SU-DHL-6 (cell line): Measurements from ENCODE around the gene FTCDNL1.

Source experiments
- EZH2phosphoT487 ChIP-seq: fragments of 200-600 bp; sonication (generic), shearing (Covaris generic); conservative IDR thresholded peaks from 2 replicates; pipeline ENCODE4 v1.6.1; 2018; ENCODE audit warnings: mild to moderate bottlenecking, antibody characterized with exemption, low read length, moderate library complexity, mixed read lengths
- TF ChIP-seq, protein P1 (sequence below): fragments of 200-600 bp; sonication (generic); IDR thresholded peaks from one replicate; pipeline ENCODE4 v1.5.1; 2017; ENCODE audit warnings: antibody characterized with exemption, mild to moderate bottlenecking, low read length, moderate library complexity; ENCODE audit not compliant: insufficient read depth, poor library complexity, severe bottlenecking

DNA sequence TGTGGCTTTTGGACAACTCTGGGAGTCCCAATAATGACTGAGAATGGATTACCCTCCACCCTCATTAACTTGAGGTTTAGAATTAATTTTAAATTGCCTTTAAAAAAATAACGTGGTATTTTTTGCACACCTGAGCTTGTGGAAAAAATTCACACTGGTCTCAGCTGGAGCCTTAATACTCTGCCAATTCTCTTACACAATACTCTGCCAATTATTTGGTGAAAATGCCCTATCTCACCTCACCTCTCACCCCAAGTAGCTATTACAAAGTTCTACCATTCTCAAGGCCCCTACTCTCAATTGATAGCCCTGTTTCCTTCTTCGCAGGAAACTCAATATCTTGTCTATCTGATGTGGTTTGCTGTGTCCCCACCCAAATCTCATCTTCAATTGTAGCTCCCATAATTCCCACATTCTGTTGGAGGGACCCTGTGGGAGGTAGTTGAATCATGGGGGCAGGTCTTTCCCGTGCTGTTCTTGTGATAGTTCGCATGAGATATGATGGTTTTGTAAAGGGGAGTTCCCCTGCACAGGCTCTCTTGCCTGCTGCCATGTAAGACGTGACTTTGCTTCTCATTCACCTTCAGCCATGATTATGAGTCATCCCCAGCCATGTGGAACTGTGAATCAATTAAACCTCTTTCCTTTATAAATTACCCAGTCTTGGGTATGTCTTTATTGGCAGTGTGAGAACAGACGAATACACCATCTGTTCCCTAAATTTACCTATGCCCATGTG is 32.7 kb upstream of the FTCDNL1 start:
- TF ChIP-seq, protein P1, sequence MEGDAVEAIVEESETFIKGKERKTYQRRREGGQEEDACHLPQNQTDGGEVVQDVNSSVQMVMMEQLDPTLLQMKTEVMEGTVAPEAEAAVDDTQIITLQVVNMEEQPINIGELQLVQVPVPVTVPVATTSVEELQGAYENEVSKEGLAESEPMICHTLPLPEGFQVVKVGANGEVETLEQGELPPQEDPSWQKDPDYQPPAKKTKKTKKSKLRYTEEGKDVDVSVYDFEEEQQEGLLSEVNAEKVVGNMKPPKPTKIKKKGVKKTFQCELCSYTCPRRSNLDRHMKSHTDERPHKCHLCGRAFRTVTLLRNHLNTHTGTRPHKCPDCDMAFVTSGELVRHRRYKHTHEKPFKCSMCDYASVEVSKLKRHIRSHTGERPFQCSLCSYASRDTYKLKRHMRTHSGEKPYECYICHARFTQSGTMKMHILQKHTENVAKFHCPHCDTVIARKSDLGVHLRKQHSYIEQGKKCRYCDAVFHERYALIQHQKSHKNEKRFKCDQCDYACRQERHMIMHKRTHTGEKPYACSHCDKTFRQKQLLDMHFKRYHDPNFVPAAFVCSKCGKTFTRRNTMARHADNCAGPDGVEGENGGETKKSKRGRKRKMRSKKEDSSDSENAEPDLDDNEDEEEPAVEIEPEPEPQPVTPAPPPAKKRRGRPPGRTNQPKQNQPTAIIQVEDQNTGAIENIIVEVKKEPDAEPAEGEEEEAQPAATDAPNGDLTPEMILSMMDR: no peak
- TF ChIP-seq EZH2phosphoT487: no peak
